Activated CD4-positive, alpha-beta T cell treated with anti-CD3 and anti-CD28 coated beads, Interleukin-2, amount 10 ng/mL, durations not matched to agents 24 days and 14 days (primary cell): ENCODE results near the gene COLGALT1. TPM values are rescaled to one million over a fixed set of nuclear protein-coding genes. Genes with fewer than 3 reads are reported as not detected.

Experiments
- DNase-seq: peaks from one replicate; pipeline ENCODE4 v3.0.0; 2022
- H3K27ac Mint-ChIP-seq: one replicate; pipeline ENCODE4 v1.8.0; 2022; ENCODE audit warnings: mild to moderate bottlenecking, mixed read lengths
- H3K27me3 Mint-ChIP-seq: one replicate; pipeline ENCODE4 v1.8.0; 2022; ENCODE audit warnings: mixed read lengths
- H3K36me3 Mint-ChIP-seq: one replicate; pipeline ENCODE4 v1.8.0; 2022; ENCODE audit warnings: low read depth, mild to moderate bottlenecking, mixed read lengths
- H3K4me1 Mint-ChIP-seq: one replicate; pipeline ENCODE4 v1.8.0; 2021; ENCODE audit warnings: mixed read lengths
- H3K4me3 Mint-ChIP-seq: one replicate; pipeline ENCODE4 v1.8.0; 2022; ENCODE audit warnings: mild to moderate bottlenecking, moderate library complexity, mixed read lengths
- H3K9me3 Mint-ChIP-seq: one replicate; pipeline ENCODE4 v1.8.0; 2021; ENCODE audit warnings: mixed read lengths
- intact Hi-C: fragments of 100-400 bp; cut with micrococcal nuclease; formaldehyde crosslinking; loops from one replicate; pipeline ENCODE4 v1.15.1; 2023
- total RNA-seq: library from RNA; stranded (reverse); gene quantifications from 2 replicates; pipeline ENCODE4 v1.2.3, GENCODE V29; 2022

COLGALT1 gene
- total RNA-seq, 1 donor from 2014 or later, result 103 TPM

DNA sequence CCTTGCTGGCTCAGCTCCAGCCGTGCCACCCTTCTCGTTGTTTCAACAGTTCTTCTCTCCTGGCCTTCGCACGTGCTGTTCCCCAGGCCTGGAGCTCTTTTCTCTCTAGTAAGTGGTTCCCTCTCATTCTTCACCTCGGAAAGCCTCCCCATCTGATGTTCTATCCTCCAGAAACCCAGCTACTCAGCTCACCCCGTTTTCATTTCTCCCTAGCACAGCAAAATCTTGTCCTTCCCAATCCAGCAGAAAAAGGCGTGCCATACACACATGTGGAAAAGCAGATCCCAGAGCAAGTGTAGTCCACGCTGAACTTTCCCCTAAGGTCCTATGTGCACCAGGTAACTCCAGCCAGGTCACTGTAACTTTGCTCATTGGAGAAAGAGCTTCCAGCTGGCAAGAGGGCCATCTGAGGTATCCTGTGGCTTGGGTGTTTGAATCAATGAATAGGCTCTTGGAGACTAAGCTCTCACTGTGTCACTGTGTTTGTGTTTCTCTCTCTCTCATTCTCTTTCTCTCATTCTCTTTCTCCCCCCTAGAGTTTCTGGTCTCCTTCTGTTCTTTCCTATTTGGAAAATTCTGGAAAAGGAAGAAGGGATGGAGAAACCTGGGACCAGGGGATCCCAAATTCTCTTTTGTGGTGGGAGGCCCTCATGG is 49.0 kb downstream of the COLGALT1 start:
- intact Hi-C loops, result no loop called here
- H3K27ac Mint-ChIP-seq, result no peak overlapping the region
- no peak overlapping the region for H3K4me3 Mint-ChIP-seq
- H3K36me3 Mint-ChIP-seq, result peaks cover 2% of the 10 kb centered on the region
- DNase-seq, result no peak
- H3K4me1 Mint-ChIP-seq, result peaks cover 7% of the 10 kb centered on the region
- peaks cover 4% of the 10 kb centered on the region for H3K9me3 Mint-ChIP-seq
- peaks cover 35% of the 10 kb centered on the region for H3K27me3 Mint-ChIP-seq

- Mint-ChIP-seq H3K9me3 (peaks cover 5% of the 10 kb centered on the region), H3K27ac (no peak overlapping the region), H3K36me3 (peaks cover 2% of the 10 kb centered on the region), H3K4me1 (peaks cover 7% of the 10 kb centered on the region), H3K27me3 (peaks cover 35% of the 10 kb centered on the region), H3K4me3 (peak overlapping the region; percentile 11)
- intact Hi-C loops, result no loop called here
- DNase-seq, result no peak
These were observed 49.7 kb downstream of the COLGALT1 start for GRCh38 chr19:17605117-17605516.

DNA sequence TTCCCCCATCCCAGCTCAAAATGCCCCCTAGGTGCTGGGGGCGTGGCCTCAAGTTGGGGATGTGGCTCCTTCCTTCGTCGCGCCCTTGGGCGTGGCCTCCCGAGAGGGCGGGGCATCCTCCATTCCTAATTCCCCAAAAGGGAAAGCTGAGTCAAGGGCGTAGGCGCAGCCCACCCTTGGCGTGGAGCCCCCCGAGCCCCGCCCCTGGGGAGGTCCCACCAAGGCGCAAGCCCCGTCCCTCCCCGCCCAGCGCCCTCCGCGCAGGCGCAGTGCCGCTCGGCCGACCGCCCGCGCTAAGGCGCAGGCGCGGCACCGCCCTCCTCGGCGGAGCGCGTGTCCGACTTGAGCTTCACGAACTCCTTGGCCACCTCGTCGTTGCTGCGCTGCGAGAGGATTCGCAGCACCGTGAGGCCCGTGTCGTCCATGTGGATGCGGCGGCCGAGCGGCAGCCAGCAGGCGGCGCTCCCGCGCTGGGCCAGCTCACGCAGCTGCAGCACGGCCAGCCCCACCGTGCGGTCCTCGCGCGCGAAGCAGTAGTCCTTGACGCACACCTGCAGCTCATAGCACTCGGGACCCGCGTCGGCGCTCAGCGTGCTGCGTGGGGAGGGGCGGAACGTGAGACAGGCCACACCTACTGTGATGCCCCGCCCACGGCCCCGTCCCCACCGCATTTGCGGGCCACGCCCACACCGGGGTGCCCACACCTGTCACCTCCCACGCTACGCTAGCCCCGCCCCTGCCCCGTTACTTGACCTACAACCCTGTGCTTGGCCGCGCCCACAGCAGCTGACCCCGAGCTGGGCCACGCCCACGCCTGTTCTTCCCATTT is 50.5 kb downstream of the COLGALT1 start:
- intact Hi-C loops, result no loop called here
- Mint-ChIP-seq H3K9me3 (peaks cover 5% of the 10 kb centered on the region), H3K27ac (peak overlapping the region; percentile 73), H3K4me1 (peaks cover 7% of the 10 kb centered on the region), H3K27me3 (peaks cover 34% of the 10 kb centered on the region), H3K4me3 (peak overlapping the region; percentile 76), H3K36me3 (peaks cover 2% of the 10 kb centered on the region)
- peak; percentile 93 for DNase-seq

DNA sequence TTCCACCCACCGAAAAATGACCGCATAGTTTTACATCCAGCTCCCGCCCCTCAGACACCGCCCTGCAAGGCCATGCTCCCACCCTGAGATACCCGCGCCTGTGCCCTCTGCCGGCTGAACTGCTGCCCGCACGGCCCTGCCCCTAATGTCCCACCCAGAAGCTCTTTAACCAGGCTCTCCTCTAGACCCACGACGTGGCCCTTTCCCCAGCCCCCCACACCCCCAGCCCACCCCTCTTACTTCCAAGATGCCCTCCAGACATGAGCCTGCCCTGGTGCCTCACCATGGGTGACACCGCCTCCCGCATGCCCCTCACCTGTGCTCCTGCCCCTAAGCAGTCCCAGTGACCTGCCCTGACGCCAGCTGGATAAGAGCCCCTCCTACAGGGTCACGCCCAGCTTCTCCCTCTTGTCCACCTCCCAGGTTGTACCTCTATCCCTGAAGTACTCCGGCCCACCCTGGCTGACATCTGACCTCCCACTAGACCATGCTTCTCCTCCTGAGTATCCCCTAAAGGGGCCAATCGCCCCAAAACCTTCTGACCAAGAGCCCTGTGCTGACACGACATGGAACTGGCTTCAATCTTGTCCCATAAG is 51.2 kb downstream of the COLGALT1 start:
- DNase-seq, result no peak
- intact Hi-C loops, result no loop called here
- peaks cover 27% of the 10 kb centered on the region for H3K27me3 Mint-ChIP-seq
- H3K4me1 Mint-ChIP-seq, result peaks cover 7% of the 10 kb centered on the region
- peak overlapping the region; percentile 76 for H3K4me3 Mint-ChIP-seq
- H3K9me3 Mint-ChIP-seq, result peaks cover 5% of the 10 kb centered on the region
- H3K36me3 Mint-ChIP-seq, result peaks cover 2% of the 10 kb centered on the region
- H3K27ac Mint-ChIP-seq, result peak overlapping the region; percentile 73

DNA sequence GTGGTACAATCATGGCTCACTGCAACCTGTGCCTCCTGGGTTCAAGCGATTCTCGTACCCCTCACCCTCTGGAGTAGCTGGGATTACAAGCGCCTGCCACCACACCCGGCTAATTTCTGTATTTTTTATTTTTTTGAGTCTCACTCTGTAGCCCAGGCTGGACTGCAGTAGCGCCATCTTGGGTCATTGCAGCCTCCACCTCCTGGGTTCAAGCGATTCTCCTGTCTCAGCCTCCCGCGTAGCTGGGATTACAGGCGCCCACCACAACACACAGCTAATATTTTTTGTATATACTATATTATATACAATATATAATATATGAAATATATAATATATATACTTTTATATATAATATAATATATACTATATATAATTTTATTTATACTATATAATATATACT is 52.5 kb downstream of the COLGALT1 start:
- peaks cover 19% of the 10 kb centered on the region for H3K27me3 Mint-ChIP-seq
- peaks cover 5% of the 10 kb centered on the region for H3K9me3 Mint-ChIP-seq
- no peak overlapping the region for H3K27ac Mint-ChIP-seq
- H3K4me3 Mint-ChIP-seq, result peak overlapping the region; percentile 8
- DNase-seq, result no peak
- intact Hi-C loops, result no loop called here
- peaks cover 2% of the 10 kb centered on the region for H3K36me3 Mint-ChIP-seq
- H3K4me1 Mint-ChIP-seq, result peaks cover 7% of the 10 kb centered on the region

DNA sequence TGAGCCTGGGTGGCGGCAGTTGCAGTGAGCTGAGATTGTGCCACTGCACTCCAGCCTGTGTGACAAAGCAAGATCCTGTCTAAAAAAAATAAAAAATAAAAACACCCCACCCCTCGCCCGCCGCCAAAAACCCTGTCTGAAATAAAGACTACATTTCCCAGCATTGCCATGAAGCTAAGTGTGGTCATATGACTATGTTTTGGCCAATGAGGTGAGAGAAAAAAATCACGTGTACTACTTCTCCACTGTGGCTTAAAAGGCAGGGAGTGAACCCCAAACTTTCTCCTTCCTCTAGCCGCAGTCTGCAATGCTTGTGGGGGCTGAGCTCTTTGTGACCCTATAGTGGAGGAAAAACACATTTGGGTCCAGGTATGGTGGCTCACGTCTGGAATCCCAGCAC is 54.9 kb downstream of the COLGALT1 start:
- DNase-seq, result peak; percentile 62
- Mint-ChIP-seq H3K27ac (no peak overlapping the region), H3K9me3 (peaks cover 5% of the 10 kb centered on the region), H3K4me1 (peaks cover 7% of the 10 kb centered on the region), H3K27me3 (peaks cover 3% of the 10 kb centered on the region), H3K36me3 (peaks cover 2% of the 10 kb centered on the region), H3K4me3 (no peak overlapping the region)
- intact Hi-C loops, result no loop called here

DNA sequence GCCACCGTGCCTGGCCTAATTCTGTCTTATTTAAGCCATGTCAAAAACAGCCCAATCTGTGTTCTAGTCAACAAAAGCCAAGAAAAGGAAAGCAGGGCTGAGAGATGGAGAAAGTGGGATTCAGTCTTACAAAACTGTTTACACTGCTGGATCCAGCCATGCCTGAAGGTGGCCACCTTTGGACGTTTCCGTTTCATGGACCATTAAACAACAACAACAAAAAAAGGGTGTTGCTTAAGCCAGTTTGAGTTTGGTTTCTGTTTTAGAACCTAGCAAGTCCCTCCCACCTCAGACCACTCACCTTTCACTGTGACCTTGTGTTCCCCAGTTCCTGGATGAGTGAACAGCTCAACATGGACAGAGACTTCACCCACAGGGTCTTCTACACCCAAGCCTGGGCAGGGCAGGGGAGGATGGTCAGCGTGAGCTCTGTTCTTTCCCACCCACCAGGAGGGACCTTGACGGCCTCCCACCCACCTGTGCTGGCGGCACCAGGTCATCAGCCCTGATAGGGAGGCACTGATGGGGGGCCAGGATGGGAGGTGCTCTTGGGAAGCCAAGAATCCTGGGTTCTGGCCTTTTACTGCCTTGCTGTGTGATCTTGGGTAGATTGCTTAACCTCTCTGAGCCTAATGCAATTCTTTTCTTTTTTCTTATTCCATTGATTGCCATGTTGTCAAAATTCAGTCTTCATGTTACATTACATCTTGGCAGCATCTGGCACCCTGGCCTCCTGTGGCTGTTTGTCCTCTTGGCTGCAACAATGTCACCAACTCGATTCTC is 56.2 kb downstream of the COLGALT1 start:
- H3K27me3 Mint-ChIP-seq, result peaks cover 5% of the 10 kb centered on the region
- intact Hi-C loops, result no loop called here
- no peak overlapping the region for H3K4me3 Mint-ChIP-seq
- peaks cover 3% of the 10 kb centered on the region for H3K4me1 Mint-ChIP-seq
- peaks cover 2% of the 10 kb centered on the region for H3K36me3 Mint-ChIP-seq
- no peak for DNase-seq
- peaks cover 5% of the 10 kb centered on the region for H3K9me3 Mint-ChIP-seq
- no peak overlapping the region for H3K27ac Mint-ChIP-seq

DNA sequence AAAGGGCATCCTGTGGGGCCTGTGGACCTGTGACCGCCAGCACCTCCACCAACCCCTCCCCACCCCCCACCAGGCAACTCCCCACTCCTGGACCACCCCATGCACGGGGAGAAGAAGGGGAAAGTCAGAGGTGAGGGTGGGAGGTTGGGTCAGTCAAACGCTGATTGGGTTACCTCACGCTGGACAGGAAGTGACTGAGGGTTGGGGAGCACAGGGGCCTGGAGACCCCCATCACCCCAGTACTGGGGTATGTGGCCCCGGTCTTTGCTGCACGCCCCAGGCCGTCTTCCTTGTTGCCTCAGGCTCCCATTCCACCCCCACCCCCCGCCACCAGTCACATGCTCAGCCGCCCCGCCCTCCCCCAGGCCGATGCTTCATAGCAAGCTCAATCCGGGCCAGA is 59.0 kb downstream of the COLGALT1 start:
- Mint-ChIP-seq H3K36me3 (no peaks in the 10 kb centered on the region), H3K27me3 (peaks cover 6% of the 10 kb centered on the region), H3K27ac (no peak overlapping the region), H3K4me1 (peaks cover 3% of the 10 kb centered on the region), H3K4me3 (no peak overlapping the region), H3K9me3 (peaks cover 1% of the 10 kb centered on the region)
- intact Hi-C loops, result no loop called here
- no peak for DNase-seq

DNA sequence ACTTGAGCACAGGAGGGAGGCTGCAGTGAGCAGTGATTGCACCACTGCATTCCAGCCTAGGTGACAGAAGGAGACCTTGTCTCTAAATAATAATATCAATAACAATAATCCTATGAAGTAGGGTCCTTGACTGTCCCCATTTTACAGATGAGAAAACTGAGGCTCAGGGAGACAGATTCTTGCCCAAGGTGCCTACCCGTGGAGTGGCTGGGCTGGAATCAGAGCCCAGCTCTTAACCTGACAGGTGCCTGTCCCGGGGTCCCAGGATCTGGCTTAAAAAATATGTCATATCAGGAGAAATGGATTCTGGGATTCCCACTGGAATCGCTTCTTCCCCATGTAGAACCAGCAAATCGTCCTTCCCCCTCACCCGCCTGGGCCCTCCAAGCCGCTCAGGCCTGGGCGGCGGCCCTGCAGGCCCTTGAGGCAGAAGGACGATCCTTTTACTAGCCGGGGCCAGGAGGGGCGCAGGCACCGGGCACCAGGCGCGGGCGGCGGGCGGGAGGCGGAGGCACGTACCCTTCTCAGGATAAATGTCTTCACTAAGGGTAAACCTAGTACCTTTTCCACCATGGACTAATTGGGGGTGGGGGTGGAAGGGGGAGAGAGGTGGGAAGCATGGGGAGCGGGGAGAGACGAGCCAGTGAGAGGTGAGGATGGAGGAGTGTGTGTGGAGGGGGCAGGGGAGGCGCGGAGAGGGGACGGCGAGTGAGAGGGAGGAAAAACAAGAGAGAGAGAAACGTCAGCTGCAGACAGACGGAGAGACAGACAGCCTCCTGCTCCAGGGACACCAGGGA is 60.6 kb downstream of the COLGALT1 start:
- no peak overlapping the region for H3K27ac Mint-ChIP-seq
- peaks cover 8% of the 10 kb centered on the region for H3K27me3 Mint-ChIP-seq
- intact Hi-C loops, result no loop called here
- no peak for DNase-seq
- H3K4me1 Mint-ChIP-seq, result peaks cover 3% of the 10 kb centered on the region
- no peaks in the 10 kb centered on the region for H3K36me3 Mint-ChIP-seq
- no peaks in the 10 kb centered on the region for H3K9me3 Mint-ChIP-seq
- no peak overlapping the region for H3K4me3 Mint-ChIP-seq

DNA sequence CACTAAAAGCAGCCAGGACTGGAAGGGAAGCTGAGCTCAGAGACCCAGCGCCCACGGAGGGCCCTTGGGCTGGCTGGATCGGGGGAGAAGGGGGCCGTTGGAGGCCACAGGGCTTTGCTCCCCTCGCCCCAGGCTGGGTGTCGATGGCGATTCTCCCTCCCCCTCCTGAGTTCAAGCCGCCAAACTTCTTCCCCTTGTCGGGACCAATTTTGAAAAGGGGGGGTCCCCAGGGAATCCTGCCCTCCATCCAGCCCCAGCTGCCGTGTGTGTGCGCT is 61.2 kb downstream of the COLGALT1 start:
- DNase-seq, result no peak
- no peaks in the 10 kb centered on the region for H3K9me3 Mint-ChIP-seq
- intact Hi-C loops, result no loop called here
- H3K27ac Mint-ChIP-seq, result no peak overlapping the region
- peaks cover 3% of the 10 kb centered on the region for H3K4me1 Mint-ChIP-seq
- H3K4me3 Mint-ChIP-seq, result no peak overlapping the region
- peaks cover 8% of the 10 kb centered on the region for H3K27me3 Mint-ChIP-seq
- H3K36me3 Mint-ChIP-seq, result no peaks in the 10 kb centered on the region

GRCh38 chr19:17616961-17617806 is 61.7 kb downstream of the COLGALT1 start:
- DNase-seq, result peak; percentile 61
- intact Hi-C loops, result no loop called here

DNA sequence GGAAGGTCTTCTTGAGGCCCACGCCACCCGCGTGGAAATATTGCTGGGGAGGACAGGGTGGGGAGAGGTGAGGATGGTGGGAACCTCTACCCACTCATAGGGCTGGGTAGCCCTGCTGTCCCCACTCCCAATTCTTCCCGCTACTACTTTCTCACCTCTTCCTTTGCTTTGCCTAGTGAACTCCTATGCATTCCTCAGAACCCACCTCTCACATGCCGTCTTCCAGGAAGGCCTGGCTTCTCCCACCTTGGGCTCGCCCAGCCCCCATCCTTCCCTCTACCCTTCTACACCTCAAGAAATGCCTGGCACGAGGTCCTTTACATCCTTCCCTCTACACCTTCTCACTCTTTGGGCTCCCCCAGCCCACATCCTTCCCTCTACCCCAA is 62.4 kb downstream of the COLGALT1 start:
- no peaks in the 10 kb centered on the region for H3K36me3 Mint-ChIP-seq
- H3K4me3 Mint-ChIP-seq, result no peak overlapping the region
- no peak overlapping the region for H3K27ac Mint-ChIP-seq
- intact Hi-C loops, result no loop called here
- peaks cover 8% of the 10 kb centered on the region for H3K27me3 Mint-ChIP-seq
- H3K4me1 Mint-ChIP-seq, result peaks cover 3% of the 10 kb centered on the region
- no peak for DNase-seq
- H3K9me3 Mint-ChIP-seq, result no peaks in the 10 kb centered on the region

More at GRCh38 chr19:17616961-17617806, 61.7 kb downstream of the COLGALT1 start:
- no peak overlapping the region for H3K27ac Mint-ChIP-seq
- no peaks in the 10 kb centered on the region for H3K36me3 Mint-ChIP-seq
- peaks cover 8% of the 10 kb centered on the region for H3K27me3 Mint-ChIP-seq
- no peaks in the 10 kb centered on the region for H3K9me3 Mint-ChIP-seq
- peaks cover 3% of the 10 kb centered on the region for H3K4me1 Mint-ChIP-seq
- no peak overlapping the region for H3K4me3 Mint-ChIP-seq
